ENCODE data around the gene BEND3.

BEND3 gene

GRCh38 chr6:107064579-107065065 lies 50.7 kb downstream of the BEND3 start:
- ChIA-PET CTCF (interaction anchor here (0.6 kb wide), 1 partner anchor 18 kb away, joined by 3 read pairs; no protein-coding TSS in a partner anchor), POLR2A (ENCODE audit: low non-redundant PET) (no interaction called here)
- DNase-seq (ENCODE audit: low spot score) = no peak
- no peak overlapping the region for H3K27ac ChIP-seq
- no peak for TF ChIP-seq CTCF (conservative IDR thresholded peaks at IDR 0.05; ENCODE audit: low read depth)

- H3K27ac ChIP-seq = no peak overlapping the region
- ChIA-PET CTCF (no interaction called here), POLR2A (ENCODE audit: low non-redundant PET) (no interaction called here)
- DNase-seq (ENCODE audit: low spot score) = no peak
- no peak for TF ChIP-seq CTCF (conservative IDR thresholded peaks at IDR 0.05; ENCODE audit: low read depth)
These were observed 52.6 kb downstream of the BEND3 start for GRCh38 chr6:107062691-107063090.

GRCh38 chr6:107061125-107062020 lies 53.9 kb downstream of the BEND3 start:
- no peak for DNase-seq (ENCODE audit: low spot score)
- ChIA-PET POLR2A (ENCODE audit: low non-redundant PET) (no interaction called here), CTCF (no interaction called here)
- no peak overlapping the region for H3K27ac ChIP-seq
- no peak for TF ChIP-seq CTCF (conservative IDR thresholded peaks at IDR 0.05; ENCODE audit: low read depth)

GRCh38 chr6:107060704-107061103 lies 54.6 kb downstream of the BEND3 start:
- POLR2A ChIA-PET (ENCODE audit: low non-redundant PET) = no interaction called here
- CTCF ChIA-PET = no interaction called here
- TF ChIP-seq CTCF (conservative IDR thresholded peaks at IDR 0.05; ENCODE audit: low read depth) = no peak
- no peak for DNase-seq (ENCODE audit: low spot score)
- no peak overlapping the region for H3K27ac ChIP-seq

GRCh38 chr6:107059606-107060005 lies 55.7 kb downstream of the BEND3 start:
- POLR2A ChIA-PET (ENCODE audit: low non-redundant PET) = no interaction called here
- CTCF ChIA-PET = interaction anchor here (0.5 to 0.6 kb wide), 2 partner anchors 153 to 732 kb away, joined by 3 to 4 read pairs; no protein-coding TSS in a partner anchor
- TF ChIP-seq CTCF (conservative IDR thresholded peaks at IDR 0.05; ENCODE audit: low read depth) = no peak

GRCh38 chr6:107057679-107058078 lies 57.6 kb downstream of the BEND3 start:
- POLR2A ChIA-PET (ENCODE audit: low non-redundant PET) = no interaction called here

More at GRCh38 chr6:107059606-107060005, 55.7 kb downstream of the BEND3 start:
- H3K27ac ChIP-seq = no peak overlapping the region
- DNase-seq (ENCODE audit: low spot score) = no peak

More at GRCh38 chr6:107057679-107058078, 57.6 kb downstream of the BEND3 start:
- no peak for TF ChIP-seq CTCF (conservative IDR thresholded peaks at IDR 0.05; ENCODE audit: low read depth)
- CTCF ChIA-PET = no interaction called here
- DNase-seq (ENCODE audit: low spot score) = no peak
- no peak overlapping the region for H3K27ac ChIP-seq

All from RWPE1 (cell line).